Stimulated activated CD8-positive, alpha-beta memory T cell treated with anti-CD3 and anti-CD28 coated beads, Interleukin-12 subunit alpha, Interleukin-12 subunit beta, amount 100 ng/mL, for 4 hours (primary cell): ENCODE data around the gene ZC3H10.
A peak's percentile ranks its signal among the peaks of the same experiment; 100 is the strongest.

Source experiments
- DNase-seq: peaks from one replicate; pipeline ENCODE4 v3.0.0-alpha.2; 2020; ENCODE audit warnings: low read depth

Gene ZC3H10

DNA sequence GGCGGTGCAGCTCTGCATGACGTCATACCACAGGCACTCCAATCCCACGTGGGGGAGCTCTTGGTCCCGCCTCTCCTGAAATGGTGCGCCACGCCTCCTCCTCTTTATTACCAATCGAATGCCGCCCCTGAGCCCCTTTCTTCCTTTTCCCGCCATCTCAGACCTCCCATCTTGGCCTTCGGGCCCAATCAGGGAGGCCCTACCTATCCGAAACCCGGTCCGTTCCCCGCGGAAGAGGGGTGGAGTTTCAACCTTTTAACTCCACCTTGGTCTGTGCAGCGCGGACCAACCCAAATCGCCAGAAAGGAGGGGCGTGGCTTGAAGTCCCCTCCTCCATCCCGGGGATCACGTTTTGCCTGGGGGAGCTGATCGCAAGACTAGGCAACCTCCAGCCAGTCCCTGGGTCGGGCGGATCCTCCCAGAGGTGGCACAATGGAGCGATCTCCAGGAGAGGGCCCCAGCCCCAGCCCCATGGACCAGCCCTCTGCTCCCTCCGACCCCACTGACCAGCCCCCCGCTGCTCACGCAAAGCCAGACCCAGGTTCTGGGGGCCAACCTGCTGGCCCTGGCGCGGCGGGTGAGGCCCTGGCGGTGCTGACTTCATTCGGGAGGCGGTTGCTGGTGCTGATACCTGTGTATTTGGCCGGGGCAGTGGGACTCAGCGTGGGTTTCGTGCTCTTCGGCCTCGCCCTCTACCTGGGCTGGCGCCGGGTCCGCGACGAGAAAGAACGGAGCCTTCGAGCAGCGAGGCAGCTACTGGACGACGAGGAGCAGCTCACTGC, 10.0 kb downstream of the ZC3H10 start, which contains the start of gene ESYT1:
ESYT1 (plus strand) TSS at position 380 of the 782 bp plus-strand sequence; CDS start at position 433, 53 bp downstream.
- DNase-seq, result peak; percentile 90

DNA sequence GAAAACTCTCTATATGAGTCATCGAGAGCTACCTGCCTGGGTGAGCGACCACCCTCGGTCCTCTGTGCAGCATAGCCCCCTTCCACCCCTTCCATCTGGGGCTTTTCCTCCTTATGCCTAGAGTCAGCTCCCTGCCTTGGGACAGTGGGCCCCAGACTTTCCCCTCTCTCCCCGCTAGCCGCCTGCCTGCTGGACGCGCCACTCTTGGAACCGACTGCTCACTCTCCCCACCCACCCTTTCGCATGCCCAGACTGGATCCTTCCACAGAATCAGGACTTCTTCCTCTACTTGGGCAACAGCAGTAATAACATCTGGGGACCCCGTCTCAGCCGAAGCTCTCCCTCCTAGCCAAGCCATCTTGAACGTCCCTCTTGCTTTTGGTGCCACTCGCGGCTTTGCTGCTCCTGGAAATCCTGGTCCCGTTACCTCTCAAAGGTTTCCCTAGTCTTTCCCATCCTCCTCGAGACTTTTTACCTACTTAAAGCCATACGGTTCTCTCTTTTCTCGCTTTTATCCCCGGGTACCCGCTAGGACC, 10.7 kb downstream of the ZC3H10 start:
- DNase-seq, result no peak

DNA sequence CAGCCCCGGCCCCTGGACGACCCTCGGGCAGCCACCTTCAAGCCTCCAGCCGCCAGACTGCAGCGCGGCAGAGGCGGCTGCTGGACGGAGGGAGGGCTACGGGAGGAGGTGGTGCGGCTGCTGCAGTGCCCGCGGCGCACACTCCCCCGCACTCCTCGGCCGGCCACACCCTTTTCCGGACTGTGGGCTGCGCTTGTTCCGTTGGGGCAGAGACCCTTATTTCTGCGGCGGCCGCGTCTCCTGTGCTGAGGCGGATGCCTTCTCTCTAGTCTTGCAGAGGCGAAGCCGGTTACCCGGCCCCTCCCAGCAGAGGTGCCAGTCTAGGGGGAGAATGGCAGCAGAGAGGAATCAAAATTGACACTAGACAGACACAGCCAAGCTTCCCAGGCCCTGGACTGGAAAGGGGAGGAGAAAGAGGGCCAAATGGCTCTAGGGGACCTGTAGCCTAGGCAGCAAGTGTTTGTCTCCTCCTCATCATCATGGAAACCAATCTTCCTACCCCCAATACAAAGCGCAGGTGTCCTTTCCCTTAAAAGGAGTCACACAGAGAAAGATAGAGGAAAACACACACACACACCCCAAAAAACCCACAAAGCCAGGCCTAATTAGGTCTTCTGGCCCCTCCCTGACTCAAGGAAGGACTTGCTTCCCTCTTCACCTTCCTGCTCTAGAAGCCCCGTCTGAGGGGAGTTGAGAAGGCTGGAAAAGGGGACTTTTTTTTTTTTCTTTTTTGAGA, 11.3 kb downstream of the ZC3H10 start:
- peak; percentile 63 for DNase-seq

DNA sequence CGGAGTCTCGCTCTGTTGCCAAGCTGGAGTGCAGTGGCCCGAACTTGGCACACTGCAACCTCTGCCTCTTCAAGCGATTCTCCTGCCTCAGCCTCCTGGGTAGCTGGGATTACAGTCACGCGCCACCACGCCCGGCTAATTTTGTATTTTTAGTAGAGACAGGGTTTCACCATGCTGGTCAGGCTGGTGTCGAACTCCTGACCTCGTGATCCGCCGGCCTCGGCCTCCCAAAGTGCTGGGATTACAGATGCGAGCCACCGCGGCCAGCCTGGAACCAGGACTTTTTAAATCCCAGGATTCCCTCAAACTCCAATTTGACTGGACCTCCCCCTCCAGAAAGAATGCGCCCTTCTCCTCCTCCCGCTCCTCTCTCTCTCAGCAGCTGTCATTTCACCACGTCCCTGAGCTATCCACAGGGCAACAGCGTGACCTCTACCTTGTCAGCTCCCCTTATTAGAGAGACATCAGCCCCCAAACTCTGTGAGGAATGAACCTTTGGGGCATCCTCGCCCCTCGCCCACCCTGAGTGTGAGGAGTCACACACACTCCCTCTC, 12.0 kb downstream of the ZC3H10 start:
- no peak for DNase-seq

DNA sequence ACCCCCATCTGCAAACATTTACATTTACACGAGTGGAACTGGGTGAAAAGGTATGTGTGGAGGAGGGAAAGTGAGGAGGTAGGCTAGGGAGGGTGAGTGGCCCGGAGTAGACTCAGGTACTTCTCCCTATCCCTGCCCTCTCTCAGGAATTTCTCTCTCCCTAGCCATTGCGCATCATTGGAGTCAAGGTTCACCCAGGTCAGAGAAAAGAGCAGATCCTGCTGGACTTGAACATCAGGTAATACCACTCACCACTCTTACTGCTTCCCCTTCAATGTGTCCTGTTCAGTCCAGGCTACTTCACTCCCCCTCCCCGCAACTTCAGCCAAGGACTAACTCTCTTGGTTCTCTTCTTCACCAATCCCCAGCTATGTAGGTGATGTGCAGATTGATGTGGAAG, 12.8 kb downstream of the ZC3H10 start:
- DNase-seq, result no peak

DNA sequence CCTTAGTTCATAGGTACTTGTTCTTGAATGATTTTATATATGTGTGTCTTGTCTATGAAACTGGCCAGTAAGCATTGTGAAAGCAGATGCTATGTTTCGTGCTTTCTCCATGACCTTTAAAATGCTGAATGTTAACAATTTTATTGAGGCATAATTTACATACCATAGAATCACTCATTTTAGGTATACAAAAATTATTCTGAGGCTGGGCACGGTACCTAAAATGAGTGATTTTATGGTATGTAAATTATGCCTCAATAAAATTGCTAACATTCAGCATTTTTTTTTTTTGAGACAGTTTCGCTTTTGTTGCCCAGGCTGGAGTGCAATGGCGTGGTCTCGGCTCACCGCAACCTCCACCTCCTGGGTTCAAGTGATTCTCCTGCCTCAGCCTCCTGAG, 16.8 kb downstream of the ZC3H10 start:
- no peak for DNase-seq

DNA sequence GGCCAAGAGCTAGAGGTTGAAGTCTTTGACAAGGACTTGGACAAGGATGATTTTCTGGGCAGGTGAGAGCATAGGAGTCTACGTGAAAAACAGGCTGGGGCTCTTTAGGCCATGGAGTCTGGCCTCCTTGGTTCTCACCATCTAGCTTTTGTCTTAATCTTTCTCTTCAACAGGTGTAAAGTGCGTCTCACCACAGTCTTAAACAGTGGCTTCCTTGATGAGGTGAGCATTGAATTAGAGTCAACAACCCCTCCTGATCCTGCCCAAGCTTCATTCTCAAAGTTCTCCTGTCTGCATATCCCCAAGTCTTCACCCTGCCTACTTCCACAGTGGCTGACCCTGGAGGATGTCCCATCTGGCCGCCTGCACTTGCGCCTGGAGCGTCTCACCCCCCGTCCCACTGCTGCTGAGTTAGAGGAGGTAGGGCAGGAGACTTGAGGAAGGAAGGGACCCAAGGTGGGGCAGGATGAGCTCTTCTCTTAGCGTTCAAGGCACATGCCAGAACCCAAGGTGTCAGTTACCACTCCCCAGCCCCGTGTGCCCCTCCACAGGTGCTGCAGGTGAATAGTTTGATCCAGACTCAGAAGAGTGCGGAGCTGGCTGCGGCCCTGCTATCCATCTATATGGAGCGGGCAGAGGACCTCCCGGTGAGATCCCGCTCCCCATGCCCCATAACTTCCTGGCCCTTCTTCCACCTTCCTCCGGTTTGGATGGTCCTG, 19.9 kb downstream of the ZC3H10 start:
- DNase-seq, result no peak

DNA sequence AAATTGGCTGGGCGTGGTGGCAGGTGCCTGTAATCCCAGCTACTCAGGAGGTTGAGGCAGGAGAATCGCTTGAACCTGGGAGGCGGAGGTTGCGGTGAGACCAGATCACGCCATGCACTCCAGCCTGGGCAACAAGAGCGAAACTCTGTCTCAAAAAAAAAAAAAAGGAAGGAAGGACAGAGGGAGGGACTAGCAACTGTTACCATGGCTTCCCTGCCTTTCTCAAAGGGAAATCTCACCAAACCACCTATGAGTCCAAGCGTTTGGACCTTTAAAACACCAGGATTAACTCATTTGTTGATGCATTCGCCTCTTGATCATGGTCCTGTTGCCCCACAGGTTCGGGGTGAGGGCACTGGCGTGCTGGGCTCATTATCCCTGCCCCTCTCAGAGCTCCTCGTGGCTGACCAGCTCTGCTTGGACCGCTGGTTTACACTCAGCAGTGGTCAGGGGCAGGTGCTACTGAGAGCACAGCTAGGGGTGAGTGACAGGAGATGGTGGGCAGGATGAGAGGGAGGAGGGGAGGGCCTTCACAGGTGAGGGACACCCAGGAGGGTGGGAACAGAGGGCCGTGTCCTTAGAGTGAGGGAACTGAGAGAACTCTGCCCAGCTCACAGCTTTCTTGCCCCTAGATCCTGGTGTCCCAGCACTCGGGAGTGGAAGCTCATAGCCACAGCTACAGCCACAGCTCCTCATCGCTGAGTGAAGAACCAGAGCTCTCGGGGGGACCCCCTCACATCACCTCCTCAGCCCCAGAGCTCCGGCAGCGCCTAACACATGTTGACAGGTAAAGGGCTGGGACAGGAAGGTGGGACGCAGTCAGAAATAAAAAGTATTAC, 24.1 kb downstream of the ZC3H10 start:
- DNase-seq, result no peak

DNA sequence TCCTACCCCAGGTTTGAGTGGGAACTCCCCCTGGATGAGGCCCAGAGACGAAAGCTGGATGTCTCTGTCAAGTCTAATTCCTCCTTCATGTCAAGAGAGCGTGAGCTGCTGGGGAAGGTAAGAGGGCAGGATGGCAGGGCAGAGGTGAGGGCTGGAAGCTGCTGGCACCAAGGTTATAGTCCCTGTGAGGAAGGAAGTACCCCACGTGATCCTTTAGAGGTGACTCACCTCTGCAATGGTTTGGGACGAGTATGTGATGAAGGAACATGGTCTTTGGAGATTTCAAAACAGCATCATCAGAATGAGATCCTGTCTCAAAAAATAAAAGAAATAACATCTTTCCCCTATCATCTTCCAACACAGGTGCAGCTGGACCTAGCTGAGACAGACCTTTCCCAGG, 25.2 kb downstream of the ZC3H10 start:
- no peak for DNase-seq

DNA sequence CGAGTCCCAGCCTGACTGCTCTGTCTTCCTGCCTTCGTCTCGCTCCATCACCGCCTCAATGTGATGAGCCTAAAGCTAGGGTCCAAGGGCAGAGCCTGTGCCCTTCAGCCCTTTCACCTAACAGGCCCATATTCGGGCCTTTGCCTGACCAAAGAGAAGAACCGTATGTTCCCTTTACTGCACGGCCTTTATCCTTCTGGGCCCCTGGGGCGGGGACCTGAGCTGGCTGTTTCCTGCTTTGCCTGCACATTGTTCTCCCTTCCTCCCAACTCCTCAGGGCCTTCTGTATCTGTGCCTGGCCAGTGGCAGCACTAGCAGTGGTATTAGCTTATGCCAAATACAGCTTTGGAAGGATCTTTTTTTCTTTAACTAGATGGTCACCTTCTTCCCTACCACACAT, 25.8 kb downstream of the ZC3H10 start:
- DNase-seq, result no peak

DNA sequence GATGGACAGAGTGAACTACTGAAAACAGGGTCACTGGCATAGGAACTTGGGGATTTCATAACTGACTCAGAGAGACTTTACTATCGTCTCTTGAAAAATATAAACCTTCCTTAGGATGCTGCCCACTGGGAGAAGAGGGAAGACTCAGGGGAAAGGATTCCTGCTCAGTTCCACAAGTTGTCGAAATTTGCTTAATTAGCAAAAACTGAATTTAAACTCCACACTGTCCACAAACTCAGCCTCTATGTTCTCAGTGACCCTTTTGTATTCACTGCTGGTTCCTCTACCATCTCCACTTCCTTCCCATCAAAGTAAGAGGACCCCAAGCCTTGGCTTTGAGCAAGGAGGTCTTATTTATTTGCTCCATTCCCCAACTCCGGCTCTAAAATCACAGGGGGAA, 27.2 kb downstream of the ZC3H10 start:
- no peak for DNase-seq

DNA sequence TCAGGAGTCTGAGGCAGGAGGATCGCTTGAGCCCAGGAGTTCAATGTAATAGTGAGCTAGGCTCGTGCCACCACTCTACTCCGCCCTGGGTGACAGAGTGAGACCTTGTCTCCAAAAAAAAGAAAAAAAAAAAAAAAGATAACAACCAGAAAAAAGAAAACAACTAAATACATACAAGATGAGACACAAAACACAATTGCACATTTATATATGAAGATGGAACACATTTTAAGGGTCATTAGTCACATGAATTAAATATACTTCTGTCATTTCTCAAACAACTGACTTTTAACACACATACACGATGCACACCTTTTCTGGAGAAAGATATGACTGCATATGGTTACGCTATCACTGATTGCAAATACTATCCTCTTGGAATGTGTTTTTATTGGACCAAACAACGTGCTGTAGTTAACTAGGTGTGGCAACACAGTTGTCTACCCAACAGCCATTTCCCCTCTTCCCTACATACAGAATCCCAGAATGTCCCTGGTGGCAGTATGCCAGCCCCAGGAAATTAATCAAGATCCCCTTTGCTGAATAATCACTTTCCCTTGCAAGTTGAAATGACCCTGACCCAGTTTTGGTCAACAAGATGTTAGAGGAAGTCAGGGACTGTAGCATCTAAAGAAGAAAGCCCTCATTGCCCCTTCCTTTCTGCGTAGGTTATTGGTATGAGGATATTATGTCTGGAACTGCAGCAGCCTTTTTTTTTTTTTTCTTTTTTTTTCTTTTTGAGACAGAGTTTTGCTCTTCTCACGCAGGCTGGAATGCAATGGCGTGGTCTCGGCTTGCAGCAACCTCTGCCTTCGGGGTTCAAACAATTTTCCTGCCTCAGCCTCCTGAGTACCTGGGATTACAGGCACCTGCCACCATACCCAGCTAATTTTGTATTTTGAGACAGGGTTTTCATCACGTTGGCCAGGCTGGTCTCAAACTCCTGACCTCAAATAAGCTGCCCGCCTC, 28.7 kb downstream of the ZC3H10 start:
- no peak for DNase-seq

DNA sequence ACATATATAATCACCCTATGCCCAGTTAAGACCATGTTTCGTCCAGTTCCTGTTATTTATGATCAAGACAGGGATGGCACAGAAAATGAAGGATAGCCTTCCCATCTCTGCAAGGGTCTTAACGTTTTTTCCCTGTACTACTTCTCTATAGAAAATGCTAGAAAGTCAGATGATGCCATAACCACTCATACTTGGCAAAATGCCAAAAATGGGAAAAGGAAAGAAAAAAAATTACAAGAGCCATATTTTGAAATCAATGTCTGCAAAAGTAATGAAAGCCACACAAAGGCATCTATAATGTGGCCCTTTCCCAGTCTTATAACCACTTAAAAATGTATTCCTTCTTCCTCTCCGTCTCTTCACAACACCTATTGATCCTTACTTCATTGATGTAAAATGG, 32.5 kb downstream of the ZC3H10 start:
- DNase-seq, result no peak

DNA sequence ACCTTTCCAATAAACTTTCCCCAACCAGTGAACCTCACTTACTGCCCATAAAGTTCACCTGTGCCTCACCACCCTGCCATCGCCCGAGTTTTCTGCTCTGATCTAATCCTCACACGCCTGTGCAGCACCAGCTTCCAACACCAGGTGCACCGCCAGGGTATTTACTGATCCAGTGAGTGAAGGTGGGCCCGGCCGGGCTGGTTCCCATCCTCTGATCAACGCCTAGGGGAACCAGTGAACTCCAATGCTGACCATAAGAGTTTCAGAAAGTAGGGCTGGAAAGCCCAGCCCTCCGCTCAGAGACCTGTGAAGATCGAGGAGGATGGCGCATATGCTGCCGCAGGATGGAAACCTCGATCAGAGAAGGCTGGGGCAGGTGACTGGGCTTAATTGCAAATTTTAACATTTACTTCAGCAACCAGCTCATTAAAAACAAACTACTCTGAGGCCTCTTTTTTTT, 33.6 kb downstream of the ZC3H10 start:
- peak; percentile 47 for DNase-seq

DNA sequence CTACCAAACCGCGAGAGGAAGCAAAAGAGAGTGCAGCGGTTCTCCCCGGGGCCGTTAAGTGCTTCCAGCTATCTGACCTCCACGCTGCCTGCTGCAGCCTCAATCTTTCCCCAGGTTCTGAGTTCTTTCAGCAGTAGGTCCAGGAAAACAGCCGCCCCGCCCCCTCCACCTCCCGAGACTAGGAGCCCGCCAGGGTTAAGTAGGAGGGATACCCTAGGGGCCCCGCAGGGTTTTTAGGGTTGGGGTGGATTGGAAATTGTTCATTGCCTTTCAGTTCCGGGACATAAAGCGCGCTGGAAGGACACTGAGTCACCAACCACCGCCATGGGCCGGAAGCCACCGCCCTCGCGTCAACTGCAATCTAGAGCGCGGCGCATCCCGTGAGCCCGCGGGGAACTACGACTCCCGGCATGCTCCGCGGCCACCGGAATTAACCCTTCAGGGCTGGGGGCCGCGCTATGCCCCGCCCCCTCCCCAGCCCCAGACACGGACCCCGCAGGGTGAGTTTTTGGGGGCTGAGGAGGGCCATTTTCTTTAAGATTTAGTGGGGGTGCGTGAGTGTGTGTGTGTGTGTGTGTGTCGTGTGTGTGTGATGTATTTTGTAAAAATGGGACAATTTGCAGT, 34.2 kb downstream of the ZC3H10 start, which contains the start of gene MYL6B:
MYL6B (plus strand) TSS at position 456 of the 624 bp plus-strand sequence. CDS start 1,332 bp downstream, outside the sequence.
- DNase-seq, result peak; percentile 87

DNA sequence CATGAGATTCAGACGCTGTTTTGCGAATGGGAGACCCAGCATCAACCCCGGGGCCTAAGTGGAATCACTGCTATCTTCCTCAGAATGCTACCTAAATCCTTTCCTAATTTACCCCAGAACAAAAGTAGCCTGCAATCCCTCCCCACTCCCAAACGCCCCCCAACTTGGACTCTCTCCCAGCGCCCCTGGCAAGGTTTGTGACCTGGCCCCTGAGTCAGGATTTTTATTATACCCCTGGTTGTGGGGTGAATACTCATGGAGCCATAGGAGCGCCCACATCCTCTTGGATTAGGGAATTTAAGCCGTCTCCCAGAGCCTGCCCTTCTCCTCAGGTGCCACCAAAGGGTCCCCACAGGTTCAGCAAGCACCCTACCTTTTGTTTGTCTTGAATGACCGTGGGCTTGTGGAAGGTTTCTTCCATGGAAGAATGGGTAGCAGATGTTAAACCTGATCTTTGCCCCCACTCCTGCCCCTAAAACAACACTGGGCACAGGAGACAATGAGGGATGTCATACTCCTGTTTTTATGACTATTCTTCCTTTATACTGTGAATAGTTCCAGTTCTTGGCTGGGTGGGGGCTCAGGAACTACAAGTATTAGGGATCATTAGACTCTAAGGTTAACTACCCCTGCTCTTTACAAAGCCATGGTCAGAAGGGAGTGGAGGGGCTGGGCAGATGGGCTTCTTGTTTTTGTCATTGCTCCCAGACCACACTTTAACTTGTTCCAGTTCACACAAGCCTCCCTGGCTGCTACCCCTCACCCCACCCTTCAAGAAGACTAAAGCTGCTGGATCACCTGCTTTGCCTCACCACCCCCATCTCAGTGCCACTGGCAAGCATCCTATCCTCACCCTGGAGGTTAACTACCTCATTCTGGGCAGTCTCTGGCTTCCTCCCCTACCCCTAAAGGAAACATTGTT, 35.0 kb downstream of the ZC3H10 start:
- DNase-seq, result no peak

DNA sequence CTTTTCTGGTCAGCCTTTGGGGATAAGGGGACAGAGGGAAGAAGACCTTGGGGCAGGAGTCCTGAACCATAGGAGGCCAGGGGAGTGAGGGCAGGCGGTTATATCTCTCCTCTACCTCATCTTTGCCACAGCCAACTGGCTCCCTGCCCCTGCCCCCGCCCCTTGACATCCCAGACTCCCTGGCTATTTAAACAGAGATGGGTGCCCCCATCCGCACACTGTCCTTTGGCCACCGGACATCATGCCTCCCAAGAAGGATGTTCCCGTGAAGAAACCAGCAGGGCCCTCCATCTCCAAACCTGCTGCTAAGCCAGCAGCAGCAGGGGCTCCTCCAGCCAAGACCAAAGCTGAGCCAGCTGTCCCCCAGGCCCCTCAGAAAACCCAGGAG, 35.6 kb downstream of the ZC3H10 start:
- DNase-seq, result no peak

DNA sequence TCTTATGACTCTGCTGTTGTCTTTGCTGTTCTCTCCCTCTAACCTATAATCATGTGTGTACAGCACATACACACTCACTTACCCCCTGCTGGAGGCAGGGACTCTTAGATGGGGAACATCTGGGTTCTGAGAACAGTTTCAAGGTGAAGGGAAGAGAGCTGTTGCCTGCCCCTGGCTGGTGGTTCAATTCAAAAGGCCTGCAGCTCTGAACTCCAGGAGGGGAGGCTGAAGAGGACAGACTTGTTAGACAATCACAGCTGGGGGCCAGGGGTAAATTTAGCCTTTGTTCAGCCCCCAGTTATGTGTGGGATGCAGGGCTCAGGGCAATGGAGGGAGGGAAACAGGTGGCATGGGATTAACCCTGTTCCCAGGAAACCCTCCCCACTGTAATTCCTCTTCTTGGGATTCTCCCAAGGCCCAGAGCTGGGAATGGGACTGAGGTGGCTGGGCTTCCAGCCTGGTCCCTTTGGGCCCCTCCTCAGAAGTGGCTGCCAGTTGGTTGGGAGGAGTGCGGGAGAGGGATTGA, 36.2 kb downstream of the ZC3H10 start:
- no peak for DNase-seq
